Measurements from ENCODE around the gene YAE1. TPM values are rescaled to one million over a fixed set of nuclear protein-coding genes. Genes with fewer than 3 reads are reported as not detected.
A peak's percentile ranks its signal among the peaks of the same experiment; 100 is the strongest.

Gene YAE1
- total and polyA plus RNA-seq, 3 experiments from 2014 or later: 12.7 to 14.2 (median 13.4) TPM

DNA sequence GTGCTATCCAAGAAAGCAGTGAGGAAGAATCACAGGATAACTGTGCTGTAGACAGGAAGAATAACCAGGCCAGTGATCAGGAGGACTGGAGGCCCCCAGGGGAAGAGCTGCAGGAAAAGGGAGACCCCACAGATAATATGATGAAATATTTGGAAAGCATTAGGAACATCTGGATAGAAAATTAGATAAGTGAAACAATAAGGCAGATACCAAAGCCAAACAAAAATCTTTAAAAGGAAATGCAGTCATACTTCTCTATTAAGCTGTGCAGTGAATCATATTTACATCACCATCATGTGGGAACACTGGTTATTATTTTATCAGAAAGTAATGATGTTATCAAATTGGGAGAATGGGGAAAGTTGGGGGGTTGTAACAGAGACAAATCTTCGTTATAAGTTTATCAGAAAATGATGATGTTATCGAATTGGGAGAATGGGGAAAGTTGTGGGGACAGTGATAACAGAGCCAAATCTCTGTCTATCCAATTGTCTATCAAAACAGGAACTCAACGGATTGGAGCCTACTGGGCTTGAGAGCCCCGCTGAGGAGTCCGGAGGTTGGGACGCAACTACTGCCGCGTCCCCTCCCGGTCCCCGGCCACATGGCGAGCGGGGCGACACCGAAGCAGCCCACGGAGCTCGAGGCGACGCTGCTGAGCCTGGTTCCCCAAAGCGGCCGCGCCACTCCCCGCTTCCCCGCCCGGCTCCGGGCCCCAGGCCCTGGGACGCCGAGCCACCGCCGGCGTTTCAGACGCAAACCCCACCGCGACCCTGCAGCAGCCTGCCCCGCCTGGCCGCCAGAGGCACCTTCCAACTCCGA is 43.1 kb downstream of the YAE1 start:
- Histone ChIP-seq H3K4me1 (ENCODE audit: insufficient read depth, low read length) (peaks cover 23% of the 10 kb centered on the region), H3K27ac (ENCODE audit: low read depth, low read length) (no peak overlapping the region), H3K36me3 (ENCODE audit: insufficient read depth, low read length) (no peaks in the 10 kb centered on the region), H3K27me3 (ENCODE audit: insufficient read depth, low read length, poor library complexity, severe bottlenecking) (no peaks in the 10 kb centered on the region), H3K9me3 (ENCODE audit: low read length) (no peaks in the 10 kb centered on the region), H3K4me3 (ENCODE audit: low read length) (peak overlapping the region; percentile 24)
- Mint-ChIP-seq H3K27me3 (peaks cover 30 to 56% of the 10 kb centered on the region in 2 donors), H3K4me1 (peaks cover 11 to 36% (median 25%) of the 10 kb centered on the region in 3 donors), H3K9me3 (no peaks in the 10 kb centered on the region), H3K36me3 (peaks cover 0 to 9% (median 2%) of the 10 kb centered on the region in 3 donors), H3K27ac (peak overlapping the region in 2 of 8 donors; percentile 1 to 23), H3K4me3 (peak overlapping the region in 3 of 7 donors; percentile 20 to 42 (median 41))
- POLR2A ChIA-PET: no interaction called here
- peak in 1 of 5 donors; percentile 24 for DNase-seq
- CTCF ChIA-PET: interaction anchor here (0.7 to 2.0 kb wide), 4 partner anchors 20 to 136 kb away, joined by 3 to 7 read pairs (median 4); no protein-coding TSS in a partner anchor

GRCh38 chr7:39609935-39610263 is 43.7 kb downstream of the YAE1 start:
- Histone ChIP-seq H3K36me3 (ENCODE audit: insufficient read depth, low read length) (no peaks in the 10 kb centered on the region), H3K4me3 (ENCODE audit: low read length) (no peak overlapping the region), H3K27ac (ENCODE audit: low read depth, low read length) (no peak overlapping the region), H3K27me3 (ENCODE audit: insufficient read depth, low read length, poor library complexity, severe bottlenecking) (no peaks in the 10 kb centered on the region), H3K4me1 (ENCODE audit: insufficient read depth, low read length) (peaks cover 23% of the 10 kb centered on the region), H3K9me3 (ENCODE audit: low read length) (no peaks in the 10 kb centered on the region)
- Mint-ChIP-seq H3K36me3 (peaks cover 0 to 5% (median 2%) of the 10 kb centered on the region in 3 donors), H3K4me1 (peaks cover 11 to 33% (median 25%) of the 10 kb centered on the region in 3 donors), H3K9me3 (no peaks in the 10 kb centered on the region), H3K4me3 (peak overlapping the region in 2 of 7 donors; percentile 20 to 41), H3K27ac (peak overlapping the region in 1 of 8 donors; percentile 57), H3K27me3 (peaks cover 30 to 58% of the 10 kb centered on the region in 2 donors)
- DNase-seq: no peak
- CTCF ChIA-PET: interaction anchor here (0.7 to 2.0 kb wide), 3 partner anchors 21 to 30 kb away, joined by 3 to 7 read pairs (median 4); no protein-coding TSS in a partner anchor
- POLR2A ChIA-PET: no interaction called here

GRCh38 chr7:39613577-39613976 is 47.4 kb downstream of the YAE1 start:
- ChIA-PET CTCF (no interaction called here), POLR2A (interaction anchor here (0.7 kb wide), 2 partner anchors 9 to 120 kb away, joined by 3 read pairs; partner anchors contain the start of gene RALA)
- H3K9me3 Mint-ChIP-seq: no peaks in the 10 kb centered on the region
- peaks cover 3 to 14% (median 4%) of the 10 kb centered on the region in 3 donors for H3K4me1 Mint-ChIP-seq
- Histone ChIP-seq H3K27ac (ENCODE audit: low read depth, low read length) (no peak overlapping the region), H3K4me1 (ENCODE audit: insufficient read depth, low read length) (peaks cover 11% of the 10 kb centered on the region), H3K36me3 (ENCODE audit: insufficient read depth, low read length) (no peaks in the 10 kb centered on the region), H3K27me3 (ENCODE audit: insufficient read depth, low read length, poor library complexity, severe bottlenecking) (no peaks in the 10 kb centered on the region), H3K4me3 (ENCODE audit: low read length) (no peak overlapping the region), H3K9me3 (ENCODE audit: low read length) (no peaks in the 10 kb centered on the region)
- H3K4me3 Mint-ChIP-seq: no peak overlapping the region
- DNase-seq: no peak
- peaks cover 0 to 3% (median 2%) of the 10 kb centered on the region in 3 donors for H3K36me3 Mint-ChIP-seq
- peaks cover 27 to 60% of the 10 kb centered on the region in 2 donors for H3K27me3 Mint-ChIP-seq
- H3K27ac Mint-ChIP-seq: no peak overlapping the region

GRCh38 chr7:39614299-39614698 is 48.1 kb downstream of the YAE1 start:
- Mint-ChIP-seq H3K4me3 (no peak overlapping the region), H3K4me1 (peaks cover 3 to 8% (median 4%) of the 10 kb centered on the region in 3 donors), H3K9me3 (no peaks in the 10 kb centered on the region), H3K36me3 (peaks cover 0 to 3% (median 2%) of the 10 kb centered on the region in 3 donors), H3K27ac (no peak overlapping the region), H3K27me3 (peaks cover 22 to 54% of the 10 kb centered on the region in 2 donors)
- ChIA-PET POLR2A (interaction anchor here (0.7 kb wide), 1 partner anchor 9 kb away, joined by 3 read pairs; the partner anchor contains the start of gene RALA), CTCF (interaction anchor here (1.3 kb wide), 1 partner anchor 132 kb away, joined by 3 read pairs; no protein-coding TSS in a partner anchor)
- no peaks in the 10 kb centered on the region for H3K36me3 ChIP-seq (ENCODE audit: insufficient read depth, low read length)
- no peaks in the 10 kb centered on the region for H3K9me3 ChIP-seq (ENCODE audit: low read length)
- peaks cover 5% of the 10 kb centered on the region for H3K4me1 ChIP-seq (ENCODE audit: insufficient read depth, low read length)
- no peak for DNase-seq
- H3K4me3 ChIP-seq (ENCODE audit: low read length): no peak overlapping the region
- H3K27ac ChIP-seq (ENCODE audit: low read depth, low read length): no peak overlapping the region
- H3K27me3 ChIP-seq (ENCODE audit: insufficient read depth, low read length, poor library complexity, severe bottlenecking): no peaks in the 10 kb centered on the region

DNA sequence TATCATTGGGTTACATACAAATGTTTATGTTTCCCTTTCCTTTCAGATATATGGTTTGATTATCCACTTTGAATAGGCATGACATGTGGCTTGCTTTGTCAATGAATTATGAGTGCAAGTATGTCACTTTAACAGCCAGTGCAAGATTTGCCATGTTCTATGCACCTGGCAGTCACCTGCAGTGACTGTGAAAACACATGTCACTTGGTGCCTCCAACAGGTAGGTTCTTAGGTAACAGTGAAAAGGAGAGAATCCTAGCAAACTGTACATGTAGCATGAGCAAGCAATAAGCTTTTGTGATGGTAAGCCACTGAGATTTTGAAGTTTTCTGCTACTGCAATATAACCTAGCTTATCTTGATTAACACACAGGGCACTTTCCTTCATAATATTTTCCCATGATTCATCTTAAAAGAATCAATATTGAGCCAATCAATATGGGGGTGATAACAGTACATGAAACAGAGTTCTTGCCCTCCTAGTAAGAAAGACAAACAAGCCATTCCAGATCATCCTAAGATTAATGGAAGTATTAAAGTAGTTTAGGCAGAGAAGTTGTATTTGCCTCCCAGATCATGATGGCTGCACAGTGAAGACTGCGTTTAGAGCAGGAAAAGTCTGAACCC is 49.3 kb downstream of the YAE1 start:
- peaks cover 16 to 45% of the 10 kb centered on the region in 2 donors for H3K27me3 Mint-ChIP-seq
- no peaks in the 10 kb centered on the region for H3K9me3 Mint-ChIP-seq
- H3K4me1 Mint-ChIP-seq: no peaks in the 10 kb centered on the region
- no peak for DNase-seq
- no peak overlapping the region for H3K27ac Mint-ChIP-seq
- POLR2A ChIA-PET: no interaction called here
- H3K36me3 Mint-ChIP-seq: peaks cover 0 to 2% (median 0%) of the 10 kb centered on the region in 3 donors
- H3K4me3 Mint-ChIP-seq: no peak overlapping the region
- CTCF ChIA-PET: interaction anchor here (1.1 to 1.3 kb wide), 3 partner anchors 35 to 131 kb away, joined by 3 to 5 read pairs (median 3); no protein-coding TSS in a partner anchor
- no peaks in the 10 kb centered on the region for H3K9me3 ChIP-seq (ENCODE audit: low read length)
- H3K4me1 ChIP-seq (ENCODE audit: insufficient read depth, low read length): no peaks in the 10 kb centered on the region
- no peaks in the 10 kb centered on the region for H3K36me3 ChIP-seq (ENCODE audit: insufficient read depth, low read length)
- H3K4me3 ChIP-seq (ENCODE audit: low read length): no peak overlapping the region
- no peaks in the 10 kb centered on the region for H3K27me3 ChIP-seq (ENCODE audit: insufficient read depth, low read length, poor library complexity, severe bottlenecking)
- no peak overlapping the region for H3K27ac ChIP-seq (ENCODE audit: low read depth, low read length)

DNA sequence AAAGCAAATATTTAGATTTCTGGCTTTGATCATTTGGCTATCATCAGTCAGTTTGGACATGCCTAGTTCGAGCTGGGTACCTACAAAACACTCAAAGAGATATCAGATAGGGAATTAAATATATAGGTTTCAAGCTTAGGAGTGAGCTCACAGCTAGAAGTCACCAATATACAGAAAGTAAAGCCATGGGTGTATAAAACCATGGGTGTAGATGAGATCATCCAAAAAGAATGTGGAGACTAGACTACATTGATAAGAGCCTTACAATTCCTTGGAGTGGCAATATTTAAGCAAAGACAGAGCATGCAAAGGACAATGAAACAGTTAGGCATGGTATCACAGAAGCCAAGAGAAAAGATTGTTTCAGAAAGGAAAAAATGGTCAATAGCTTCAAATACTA is 49.9 kb downstream of the YAE1 start:
- Mint-ChIP-seq H3K36me3 (no peaks in the 10 kb centered on the region), H3K9me3 (no peaks in the 10 kb centered on the region), H3K4me3 (no peak overlapping the region), H3K27me3 (peaks cover 10 to 38% of the 10 kb centered on the region in 2 donors), H3K27ac (no peak overlapping the region), H3K4me1 (no peaks in the 10 kb centered on the region)
- Histone ChIP-seq H3K36me3 (ENCODE audit: insufficient read depth, low read length) (no peaks in the 10 kb centered on the region), H3K27me3 (ENCODE audit: insufficient read depth, low read length, poor library complexity, severe bottlenecking) (no peaks in the 10 kb centered on the region), H3K4me3 (ENCODE audit: low read length) (no peak overlapping the region), H3K9me3 (ENCODE audit: low read length) (no peaks in the 10 kb centered on the region), H3K4me1 (ENCODE audit: insufficient read depth, low read length) (no peaks in the 10 kb centered on the region), H3K27ac (ENCODE audit: low read depth, low read length) (no peak overlapping the region)
- CTCF ChIA-PET: interaction anchor here (1.1 to 1.3 kb wide), 2 partner anchors 36 to 128 kb away, joined by 3 to 5 read pairs; no protein-coding TSS in a partner anchor
- POLR2A ChIA-PET: no interaction called here
- DNase-seq: no peak

- H3K36me3 ChIP-seq (ENCODE audit: insufficient read depth, low read length): no peaks in the 10 kb centered on the region
- Mint-ChIP-seq H3K27me3 (peaks cover 7 to 32% of the 10 kb centered on the region in 2 donors), H3K9me3 (no peaks in the 10 kb centered on the region), H3K36me3 (no peaks in the 10 kb centered on the region), H3K27ac (no peak overlapping the region), H3K4me1 (peaks cover 2 to 4% (median 4%) of the 10 kb centered on the region in 3 donors), H3K4me3 (no peak overlapping the region)
- POLR2A ChIA-PET: no interaction called here
- no peaks in the 10 kb centered on the region for H3K27me3 ChIP-seq (ENCODE audit: insufficient read depth, low read length, poor library complexity, severe bottlenecking)
- H3K4me3 ChIP-seq (ENCODE audit: low read length): no peak overlapping the region
- no peak for DNase-seq
- H3K27ac ChIP-seq (ENCODE audit: low read depth, low read length): no peak overlapping the region
- peaks cover 4% of the 10 kb centered on the region for H3K4me1 ChIP-seq (ENCODE audit: insufficient read depth, low read length)
- no peaks in the 10 kb centered on the region for H3K9me3 ChIP-seq (ENCODE audit: low read length)
- CTCF ChIA-PET: interaction anchor here (1.3 kb wide), 1 partner anchor 37 kb away, joined by 5 read pairs; no protein-coding TSS in a partner anchor
These were observed 50.8 kb downstream of the YAE1 start for GRCh38 chr7:39617005-39617404.

All from CD8-positive, alpha-beta memory T cell (primary cell).